ENCODE results near the gene ALOX5. TPM values are rescaled to one million over a fixed set of nuclear protein-coding genes. Genes with fewer than 3 reads are reported as not detected.
A peak's percentile ranks its signal among the peaks of the same experiment; 100 is the strongest.

ALOX5 gene
- total RNA-seq, 2 experiments from 2014 or later: 9.7 to 9.9 TPM

DNA sequence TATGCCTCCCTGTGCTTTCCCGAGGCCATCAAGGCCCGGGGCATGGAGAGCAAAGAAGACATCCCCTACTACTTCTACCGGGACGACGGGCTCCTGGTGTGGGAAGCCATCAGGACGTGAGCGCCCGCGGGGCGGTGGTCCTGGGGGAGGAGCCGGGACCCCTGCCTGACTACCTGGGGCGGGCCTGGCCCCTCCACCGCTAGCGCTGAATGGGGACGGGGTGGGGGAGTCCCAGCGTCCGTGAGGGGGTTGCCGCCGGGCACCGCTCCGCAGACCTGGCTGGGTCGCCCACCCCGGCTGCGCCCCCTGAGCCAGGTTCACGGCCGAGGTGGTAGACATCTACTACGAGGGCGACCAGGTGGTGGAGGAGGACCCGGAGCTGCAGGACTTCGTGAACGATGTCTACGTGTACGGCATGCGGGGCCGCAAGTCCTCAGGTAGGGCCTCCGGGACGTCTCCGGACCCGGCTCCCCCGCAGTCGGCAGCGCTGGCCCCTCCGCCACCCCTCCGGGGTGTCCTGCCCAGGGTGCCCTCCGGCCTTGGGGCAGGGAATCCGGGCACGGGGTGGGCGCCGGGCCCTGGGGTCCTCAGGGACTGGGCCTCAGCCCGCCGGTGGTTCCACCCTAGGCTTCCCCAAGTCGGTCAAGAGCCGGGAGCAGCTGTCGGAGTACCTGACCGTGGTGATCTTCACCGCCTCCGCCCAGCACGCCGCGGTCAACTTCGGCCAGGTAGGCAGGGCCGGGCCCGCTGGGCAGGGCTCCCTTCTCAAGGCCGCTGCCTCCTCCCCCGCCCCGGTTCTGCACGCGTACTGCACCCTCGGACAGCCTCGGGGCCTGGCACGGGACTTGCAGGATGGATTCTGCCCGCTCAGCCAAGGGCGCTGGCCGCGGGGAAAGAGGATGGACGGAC, 69.3 kb downstream of the ALOX5 start:
- peaks cover 2% of the 10 kb centered on the region for H3K4me1 Mint-ChIP-seq (ENCODE audit: low read depth)
- CTCF ChIA-PET: no interaction called here
- H3K27me3 Mint-ChIP-seq (ENCODE audit: low read depth): no peaks in the 10 kb centered on the region
- POLR2A ChIA-PET: no interaction called here
- ATAC-seq (no peak), DNase-seq (no peak)
- peak overlapping the region; percentile 57 for H3K27ac Mint-ChIP-seq
- no peaks in the 10 kb centered on the region for H3K9me3 Mint-ChIP-seq (ENCODE audit: insufficient read depth)
- no peaks in the 10 kb centered on the region for H3K36me3 Mint-ChIP-seq (ENCODE audit: low read depth)
- H3K4me3 Mint-ChIP-seq: no peak overlapping the region

DNA sequence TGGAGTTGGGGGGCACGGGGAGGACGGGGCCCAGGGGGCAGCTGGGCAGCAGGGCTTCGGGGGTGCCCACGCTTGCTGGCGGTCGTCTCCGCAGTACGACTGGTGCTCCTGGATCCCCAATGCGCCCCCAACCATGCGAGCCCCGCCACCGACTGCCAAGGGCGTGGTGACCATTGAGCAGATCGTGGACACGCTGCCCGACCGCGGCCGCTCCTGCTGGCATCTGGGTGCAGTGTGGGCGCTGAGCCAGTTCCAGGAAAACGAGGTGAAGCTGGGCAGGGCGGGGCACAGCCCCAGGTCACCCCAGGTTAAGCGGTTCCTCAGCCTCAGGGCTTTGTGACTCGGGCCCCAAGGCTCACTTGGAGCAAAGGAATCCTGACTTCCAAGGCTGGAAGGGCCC, 70.0 kb downstream of the ALOX5 start:
- Mint-ChIP-seq H3K27ac (no peak overlapping the region), H3K4me1 (ENCODE audit: low read depth) (no peaks in the 10 kb centered on the region), H3K4me3 (no peak overlapping the region), H3K9me3 (ENCODE audit: insufficient read depth) (no peaks in the 10 kb centered on the region), H3K36me3 (ENCODE audit: low read depth) (no peaks in the 10 kb centered on the region), H3K27me3 (ENCODE audit: low read depth) (no peaks in the 10 kb centered on the region)
- ATAC-seq (no peak), DNase-seq (no peak)
- POLR2A ChIA-PET: no interaction called here
- CTCF ChIA-PET: no interaction called here

DNA sequence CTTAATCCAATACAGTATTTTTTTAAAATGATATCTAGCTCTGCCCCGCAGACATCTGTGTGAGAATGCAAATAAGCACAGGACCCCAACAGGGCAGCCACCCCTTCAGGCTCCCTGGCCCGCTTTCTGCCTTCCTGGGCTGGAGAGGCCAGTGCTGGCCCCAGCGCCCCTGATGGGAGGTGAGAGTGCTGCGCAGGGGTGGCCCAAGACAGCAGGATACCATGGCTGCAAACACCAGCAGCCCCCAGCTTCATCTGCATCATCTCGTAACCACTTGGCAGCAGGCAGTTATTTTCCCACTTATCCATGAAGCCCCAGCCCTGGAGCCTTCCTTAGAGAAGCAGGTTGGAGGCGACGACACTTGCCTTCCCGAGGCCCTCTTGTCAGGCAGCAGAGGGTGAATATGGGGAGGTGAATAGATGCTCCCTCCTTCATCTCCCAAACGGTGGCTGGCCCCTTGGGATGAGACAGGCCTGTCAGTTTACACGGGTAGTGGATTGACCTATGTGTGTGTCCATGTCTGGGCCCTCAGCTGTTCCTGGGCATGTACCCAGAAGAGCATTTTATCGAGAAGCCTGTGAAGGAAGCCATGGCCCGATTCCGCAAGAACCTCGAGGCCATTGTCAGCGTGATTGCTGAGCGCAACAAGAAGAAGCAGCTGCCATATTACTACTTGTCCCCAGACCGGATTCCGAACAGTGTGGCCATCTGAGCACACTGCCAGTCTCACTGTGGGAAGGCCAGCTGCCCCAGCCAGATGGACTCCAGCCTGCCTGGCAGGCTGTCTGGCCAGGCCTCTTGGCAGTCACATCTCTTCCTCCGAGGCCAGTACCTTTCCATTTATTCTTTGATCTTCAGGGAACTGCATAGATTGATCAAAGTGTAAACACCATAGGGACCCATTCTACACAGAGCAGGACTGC, 71.2 kb downstream of the ALOX5 start:
- no peak overlapping the region for H3K27ac Mint-ChIP-seq
- DNase-seq (no peak), ATAC-seq (no peak)
- POLR2A ChIA-PET: no interaction called here
- no peaks in the 10 kb centered on the region for H3K4me1 Mint-ChIP-seq (ENCODE audit: low read depth)
- no peaks in the 10 kb centered on the region for H3K27me3 Mint-ChIP-seq (ENCODE audit: low read depth)
- CTCF ChIA-PET: interaction anchor here (0.8 kb wide), 1 partner anchor 195 kb away, joined by 3 read pairs; no protein-coding TSS in a partner anchor
- no peak overlapping the region for H3K4me3 Mint-ChIP-seq
- H3K9me3 Mint-ChIP-seq (ENCODE audit: insufficient read depth): no peaks in the 10 kb centered on the region
- H3K36me3 Mint-ChIP-seq (ENCODE audit: low read depth): no peaks in the 10 kb centered on the region

DNA sequence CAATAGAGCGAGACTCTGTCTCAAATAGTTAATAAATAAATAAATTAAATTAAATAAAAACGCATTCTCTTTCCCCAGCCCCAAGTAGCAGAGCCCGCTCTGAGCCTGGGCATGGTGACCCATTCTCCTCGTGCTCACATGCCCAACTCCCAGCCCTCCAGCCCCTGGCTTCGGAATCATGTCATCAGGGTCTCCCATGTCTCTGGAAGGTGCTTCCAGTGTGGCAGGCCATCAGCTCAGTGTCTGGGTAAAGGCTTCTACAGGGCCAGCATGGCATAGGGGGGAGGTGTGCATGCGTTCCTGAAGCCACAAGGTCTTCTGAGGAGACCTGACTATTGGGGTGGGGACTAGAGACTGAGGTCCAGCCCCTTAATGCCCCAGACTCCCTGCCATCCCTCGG, 72.8 kb downstream of the ALOX5 start:
- H3K36me3 Mint-ChIP-seq (ENCODE audit: low read depth): peaks cover 3% of the 10 kb centered on the region
- ATAC-seq (no peak), DNase-seq (no peak)
- ChIA-PET CTCF (interaction anchor here (1.4 kb wide), 1 partner anchor 18 kb away, joined by 4 read pairs; no protein-coding TSS in a partner anchor), POLR2A (interaction anchor here (0.5 kb wide), 1 partner anchor 88 kb away, joined by 3 read pairs; no protein-coding TSS in a partner anchor)
- no peaks in the 10 kb centered on the region for H3K27me3 Mint-ChIP-seq (ENCODE audit: low read depth)
- no peaks in the 10 kb centered on the region for H3K9me3 Mint-ChIP-seq (ENCODE audit: insufficient read depth)
- H3K27ac Mint-ChIP-seq: no peak overlapping the region
- no peak overlapping the region for H3K4me3 Mint-ChIP-seq
- H3K4me1 Mint-ChIP-seq (ENCODE audit: low read depth): peaks cover 4% of the 10 kb centered on the region

DNA sequence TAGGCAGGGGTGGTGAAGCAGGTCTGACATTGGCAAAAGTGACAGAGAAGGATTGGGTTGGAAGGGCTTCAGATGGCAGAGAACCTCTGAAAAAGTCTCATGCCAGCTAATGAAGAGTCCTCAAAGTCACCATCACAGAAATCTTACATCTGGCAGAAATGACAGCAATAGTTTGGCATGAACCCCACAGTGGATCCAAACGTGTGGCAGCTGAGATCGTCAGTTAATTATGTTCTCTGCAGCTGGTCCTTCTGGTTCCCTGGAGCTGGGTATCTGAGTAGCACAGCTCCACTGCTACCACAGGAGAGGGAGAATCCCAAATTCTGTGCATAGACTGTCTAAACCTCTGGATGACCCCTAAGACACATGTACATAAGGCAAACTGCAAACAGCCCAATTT, 73.4 kb downstream of the ALOX5 start:
- CTCF ChIA-PET: interaction anchor here (1.4 kb wide), 1 partner anchor 18 kb away, joined by 4 read pairs; no protein-coding TSS in a partner anchor
- Mint-ChIP-seq H3K36me3 (ENCODE audit: low read depth) (peaks cover 3% of the 10 kb centered on the region), H3K9me3 (ENCODE audit: insufficient read depth) (no peaks in the 10 kb centered on the region), H3K4me3 (no peak overlapping the region), H3K27me3 (ENCODE audit: low read depth) (no peaks in the 10 kb centered on the region), H3K27ac (no peak overlapping the region), H3K4me1 (ENCODE audit: low read depth) (peaks cover 8% of the 10 kb centered on the region)
- ATAC-seq: no peak
- POLR2A ChIA-PET: interaction anchor here (0.5 kb wide), 1 partner anchor 89 kb away, joined by 3 read pairs; no protein-coding TSS in a partner anchor
- no peak for DNase-seq

DNA sequence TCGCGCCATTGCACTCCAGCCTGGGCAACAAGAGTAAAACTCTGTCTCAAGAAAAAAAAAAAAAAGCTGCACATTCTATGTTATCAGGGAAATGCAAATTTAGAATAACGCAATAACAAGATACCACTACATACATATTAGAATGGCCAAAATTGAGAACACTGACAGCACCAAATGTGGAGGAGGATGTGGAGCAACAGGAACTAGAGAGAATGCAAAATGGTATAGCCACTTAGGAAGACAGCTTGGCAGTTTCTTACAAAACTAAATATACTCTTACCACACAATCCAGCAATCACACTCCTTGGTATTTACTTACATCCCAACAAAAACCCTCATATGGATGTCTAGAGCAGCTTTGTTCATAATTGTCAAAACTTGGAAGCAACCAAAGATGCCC, 76.8 kb downstream of the ALOX5 start:
- CTCF ChIA-PET: interaction anchor here (0.9 to 1.3 kb wide), 3 partner anchors 14 to 216 kb away, joined by 3 read pairs; no protein-coding TSS in a partner anchor

DNA sequence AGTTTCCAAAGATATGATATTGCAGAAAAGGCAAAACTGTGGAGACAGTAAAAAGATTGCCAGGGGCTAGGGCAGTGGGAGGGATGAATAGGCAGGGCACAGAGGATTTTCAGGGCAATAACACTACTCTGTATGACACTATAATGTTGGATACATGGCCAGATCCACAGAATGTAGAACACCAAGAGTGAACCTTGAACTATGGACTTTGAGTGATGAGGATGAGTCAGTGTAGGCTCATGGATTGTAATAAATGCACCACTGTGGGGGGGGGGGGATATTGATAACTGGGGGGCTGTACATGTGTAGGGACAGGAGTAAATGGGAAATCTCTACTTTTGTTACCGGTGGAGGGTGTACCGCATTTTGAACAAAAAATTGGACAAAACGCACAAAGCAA, 77.4 kb downstream of the ALOX5 start:
- H3K9me3 Mint-ChIP-seq (ENCODE audit: insufficient read depth): no peaks in the 10 kb centered on the region
- no peaks in the 10 kb centered on the region for H3K27me3 Mint-ChIP-seq (ENCODE audit: low read depth)
- ChIA-PET CTCF (interaction anchor here (0.9 to 1.3 kb wide), 3 partner anchors 13 to 216 kb away, joined by 3 read pairs; no protein-coding TSS in a partner anchor), POLR2A (interaction anchor here (0.8 kb wide), 1 partner anchor 30 kb away, joined by 3 read pairs; no protein-coding TSS in a partner anchor)
- peaks cover 45% of the 10 kb centered on the region for H3K4me1 Mint-ChIP-seq (ENCODE audit: low read depth)
- ATAC-seq (no peak), DNase-seq (no peak)
- peaks cover 9% of the 10 kb centered on the region for H3K36me3 Mint-ChIP-seq (ENCODE audit: low read depth)
- no peak overlapping the region for H3K27ac Mint-ChIP-seq
- no peak overlapping the region for H3K4me3 Mint-ChIP-seq

More for the DNA sequence above, 76.8 kb downstream of the ALOX5 start:
- Mint-ChIP-seq H3K9me3 (ENCODE audit: insufficient read depth) (no peaks in the 10 kb centered on the region), H3K27me3 (ENCODE audit: low read depth) (no peaks in the 10 kb centered on the region), H3K4me3 (no peak overlapping the region), H3K36me3 (ENCODE audit: low read depth) (peaks cover 9% of the 10 kb centered on the region), H3K27ac (no peak overlapping the region), H3K4me1 (ENCODE audit: low read depth) (peaks cover 40% of the 10 kb centered on the region)
- ATAC-seq: no peak
- POLR2A ChIA-PET: interaction anchor here (0.8 kb wide), 1 partner anchor 29 kb away, joined by 3 read pairs; no protein-coding TSS in a partner anchor
- DNase-seq: no peak

DNA sequence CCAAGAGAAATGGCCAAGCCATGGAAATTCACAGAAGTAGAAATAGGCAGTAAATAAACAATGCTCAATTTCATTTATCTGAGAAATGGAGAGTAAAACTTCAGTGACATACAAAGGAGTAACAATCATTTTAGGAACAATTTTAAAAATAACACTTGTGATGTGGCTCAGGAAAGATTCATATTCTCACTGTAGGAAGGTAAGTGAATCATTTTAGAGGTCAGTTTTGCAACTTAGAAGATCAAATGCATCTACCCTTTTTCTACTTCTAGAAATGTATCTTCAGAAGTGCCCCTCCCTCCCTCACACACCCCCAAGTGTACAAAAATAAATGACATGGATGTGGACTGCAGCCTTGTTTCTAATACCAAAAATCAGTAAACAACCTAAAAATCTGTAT, 78.3 kb downstream of the ALOX5 start:
- DNase-seq (no peak), ATAC-seq (no peak)
- Mint-ChIP-seq H3K27ac (no peak overlapping the region), H3K36me3 (ENCODE audit: low read depth) (peaks cover 11% of the 10 kb centered on the region), H3K9me3 (ENCODE audit: insufficient read depth) (no peaks in the 10 kb centered on the region), H3K27me3 (ENCODE audit: low read depth) (no peaks in the 10 kb centered on the region), H3K4me1 (ENCODE audit: low read depth) (peaks cover 47% of the 10 kb centered on the region), H3K4me3 (no peak overlapping the region)
- ChIA-PET CTCF (no interaction called here), POLR2A (interaction anchor here (2.6 kb wide), 1 partner anchor 32 kb away, joined by 11 read pairs; no protein-coding TSS in a partner anchor)

DNA sequence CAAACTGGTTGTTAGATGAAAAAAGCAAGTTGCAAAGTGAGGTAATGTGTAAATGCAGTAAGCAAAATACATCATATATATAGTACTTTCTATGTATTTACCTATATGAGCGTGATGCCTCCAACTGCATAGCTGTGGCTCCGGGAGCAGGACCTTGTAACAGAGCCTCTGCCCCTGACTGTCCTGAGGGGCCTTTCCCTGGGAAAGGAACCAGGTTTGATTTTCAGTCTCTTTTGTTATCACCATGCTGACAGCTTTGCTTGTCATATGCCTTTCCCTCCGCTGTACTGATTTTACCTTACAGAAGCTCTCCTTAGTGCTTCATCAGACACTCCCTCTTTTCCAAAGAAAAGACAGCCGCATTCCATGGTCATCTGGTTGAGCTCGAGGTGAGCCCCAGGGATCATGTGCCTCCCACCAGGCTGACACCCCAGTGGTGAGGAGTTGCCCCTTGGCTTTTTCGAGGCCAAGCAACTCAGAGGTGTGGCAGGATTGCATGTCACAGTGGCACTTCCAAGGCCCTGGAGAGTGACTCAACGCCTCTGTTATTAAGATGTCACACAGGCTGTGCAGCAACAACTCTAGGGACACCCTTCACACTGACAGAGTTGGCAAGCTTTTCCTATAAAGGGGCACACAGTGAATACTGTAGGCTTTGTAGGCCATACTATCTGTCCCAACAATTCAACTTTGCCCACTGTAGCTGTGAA, 78.9 kb downstream of the ALOX5 start:
- peaks cover 16% of the 10 kb centered on the region for H3K36me3 Mint-ChIP-seq (ENCODE audit: low read depth)
- no peak for ATAC-seq

DNA sequence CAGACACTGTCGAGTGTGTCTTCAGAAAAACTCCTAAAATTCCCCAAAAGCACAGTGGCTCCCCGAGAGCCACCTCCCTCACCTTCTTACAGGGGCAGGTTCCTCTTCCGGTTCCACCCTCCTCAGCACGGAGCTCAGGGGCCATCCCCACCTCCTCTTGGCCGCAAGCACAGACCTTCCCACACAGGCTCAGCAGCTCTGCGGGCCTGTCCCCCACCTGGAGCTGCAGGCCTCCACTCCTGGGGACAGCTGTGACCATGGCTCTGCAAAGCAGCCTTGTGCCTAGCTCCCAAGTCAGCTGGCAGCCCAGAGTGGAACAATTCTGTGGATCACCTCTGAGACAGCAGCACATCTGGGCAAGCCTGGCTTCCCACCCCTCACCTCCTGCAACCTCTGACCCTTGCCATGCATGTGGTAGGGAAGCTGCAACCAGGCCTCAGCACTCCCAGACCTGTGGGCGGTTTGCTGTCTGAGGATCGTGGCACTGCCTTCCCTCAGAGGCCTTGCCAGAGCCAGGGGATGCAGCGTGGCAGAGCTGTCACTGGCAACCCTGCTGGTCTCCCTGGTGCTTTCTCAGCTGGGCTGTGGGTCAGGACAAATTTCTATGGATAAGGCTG, 79.7 kb downstream of the ALOX5 start:
- ATAC-seq (no peak), DNase-seq (no peak)
- peaks cover 50% of the 10 kb centered on the region for H3K4me1 Mint-ChIP-seq (ENCODE audit: low read depth)
- peaks cover 23% of the 10 kb centered on the region for H3K36me3 Mint-ChIP-seq (ENCODE audit: low read depth)
- H3K4me3 Mint-ChIP-seq: no peak overlapping the region
- H3K9me3 Mint-ChIP-seq (ENCODE audit: insufficient read depth): no peaks in the 10 kb centered on the region
- peak overlapping the region; percentile 97 for H3K27ac Mint-ChIP-seq
- no peaks in the 10 kb centered on the region for H3K27me3 Mint-ChIP-seq (ENCODE audit: low read depth)
- CTCF ChIA-PET: interaction anchor here (1.5 kb wide), 1 partner anchor 11 kb away, joined by 7 read pairs; no protein-coding TSS in a partner anchor
- POLR2A ChIA-PET: interaction anchor here (2.6 kb wide), 1 partner anchor 34 kb away, joined by 11 read pairs; no protein-coding TSS in a partner anchor

More for the DNA sequence above, 78.9 kb downstream of the ALOX5 start:
- H3K27ac Mint-ChIP-seq: peak overlapping the region; percentile 43
- H3K4me1 Mint-ChIP-seq (ENCODE audit: low read depth): peaks cover 50% of the 10 kb centered on the region
- ChIA-PET POLR2A (interaction anchor here (2.6 kb wide), 1 partner anchor 33 kb away, joined by 11 read pairs; no protein-coding TSS in a partner anchor), CTCF (interaction anchor here (1.5 kb wide), 1 partner anchor 12 kb away, joined by 7 read pairs; no protein-coding TSS in a partner anchor)
- H3K27me3 Mint-ChIP-seq (ENCODE audit: low read depth): no peaks in the 10 kb centered on the region
- no peaks in the 10 kb centered on the region for H3K9me3 Mint-ChIP-seq (ENCODE audit: insufficient read depth)
- no peak overlapping the region for H3K4me3 Mint-ChIP-seq
- no peak for DNase-seq
